Thyroid gland (tissue), 4 donors: ENCODE data around the gene DEK. TPM values are rescaled to one million over a fixed set of nuclear protein-coding genes. Genes with fewer than 3 reads are reported as not detected.

Experiments used
- DNase-seq, 2 donors: peaks; one replicate each; pipeline ENCODE4 v3.0.0-alpha.2; 2019
- H3K27ac ChIP-seq, 3 donors: fragments of 200-600 bp; sonication (generic); 1 replicate in 2 of 3; 2 replicates in 1 of 3; pipeline ENCODE4 v1.5.1; 2016 to 2019; ENCODE audit warnings: mild to moderate bottlenecking in 1 of 3, moderate library complexity in 1 of 3
- H3K27me3 ChIP-seq: fragments of 200-600 bp; sonication (generic); one replicate; pipeline ENCODE4 v1.5.1; 2019
- H3K36me3 ChIP-seq, 2 donors: fragments of 200-600 bp; sonication (generic); one replicate each; pipeline ENCODE4 v1.5.1; 2016 to 2019
- H3K4me1 ChIP-seq, 2 donors: fragments of 200-600 bp; sonication (generic); one replicate each; pipeline ENCODE4 v1.5.1; 2017 to 2019
- H3K4me3 ChIP-seq, 3 donors: fragments of 200-600 bp; sonication (generic); replicated peaks in 1 of 3; 1 replicate in 2 of 3; 2 replicates in 1 of 3; pipeline ENCODE4 v1.5.1; 2016; ENCODE audit warnings: mild to moderate bottlenecking in 1 of 3
- H3K9me3 ChIP-seq: fragments of 200-600 bp; sonication (generic); one replicate; pipeline ENCODE4 v1.5.1; 2017
- POLR2A ChIP-seq, 2 donors: fragments of 450-650 bp; IDR thresholded peaks; one replicate each; pipeline ENCODE4 v1.6.1; 2017; ENCODE audit warnings: antibody characterized with exemption in 2 of 2, mild to moderate bottlenecking in 2 of 2, moderate library complexity in 1 of 2
- WGBS, 2 donors: methylation state at CpG; one replicate each; pipeline ENCODE4 v1.1.5; 2017; 5-methylcytosine and 5-hydroxymethylcytosine counted together
- intact Hi-C: fragments of 100-400 bp; cut with DNase I; formaldehyde crosslinking; loops from one replicate; pipeline ENCODE4 v1.15.1; 2023
- total RNA-seq, 4 donors: library from RNA; depleted of rRNA; stranded (reverse); fragments of >200 nt; gene quantifications; one replicate each; pipeline ENCODE4 v1.2.3, GENCODE V29; 2016
- TF ChIP-seq, protein P1 (sequence below), 6 experiments: fragments of 200-600 bp in 3 of 6; fragments of 450-650 bp in 3 of 6; sonication (generic) in 3 of 6; IDR thresholded peaks; one replicate each; pipeline ENCODE4 v1.5.1; 2016 to 2019; ENCODE audit warnings: antibody characterized with exemption in 6 of 6, mild to moderate bottlenecking in 2 of 6, inconsistent platforms in 1 of 6, moderate library complexity in 1 of 6

Gene DEK
- total RNA-seq, 4 donors from 2014 or later, result 165 to 211 (median 207) TPM

DNA sequence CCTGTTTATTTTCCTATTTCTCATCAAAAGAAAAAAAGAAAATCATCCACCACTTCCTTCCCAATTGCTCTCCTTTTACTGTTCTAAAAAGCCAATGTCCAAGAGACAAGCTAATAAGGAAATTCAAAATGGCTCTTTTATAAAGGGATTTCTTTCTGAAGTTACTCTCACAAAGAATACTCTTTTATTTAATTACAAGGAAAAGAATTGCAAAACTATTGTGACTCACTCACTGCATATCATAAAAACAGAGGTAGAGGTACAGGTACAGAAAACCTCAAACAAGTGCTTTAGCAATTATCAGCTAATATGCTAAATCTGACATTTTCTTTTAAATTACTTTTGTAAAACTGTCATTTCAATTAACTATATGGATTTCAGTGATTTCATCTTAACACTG lies 18.1 kb downstream of the DEK start:
- intact Hi-C loops, result no loop called here
- no peak overlapping the region for H3K27ac ChIP-seq

DNA sequence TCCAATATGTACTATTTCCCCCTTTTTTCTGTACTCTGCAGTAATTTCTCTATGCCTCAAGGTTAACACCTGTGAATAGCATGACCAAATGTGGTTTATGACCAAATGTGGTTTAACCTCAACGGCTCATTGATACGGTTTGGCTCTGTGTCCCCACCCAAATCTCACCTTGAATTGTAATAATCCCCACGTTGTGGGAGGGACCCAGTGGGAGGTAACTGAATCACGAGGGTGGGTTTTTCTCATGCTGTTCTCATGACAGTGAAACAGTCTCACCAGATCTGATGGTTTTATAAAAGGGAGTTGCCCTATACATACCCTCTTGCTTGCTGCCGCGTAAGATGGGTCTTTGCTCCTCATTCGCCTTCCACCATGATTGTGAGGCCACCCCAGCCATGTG lies 18.7 kb downstream of the DEK start:
- Histone ChIP-seq H3K9me3 (no peaks in the 10 kb centered on the region), H3K4me3 (no peak overlapping the region), H3K36me3 (peaks cover 0 to 16% of the 10 kb centered on the region in 2 donors), H3K27ac (no peak overlapping the region), H3K27me3 (no peaks in the 10 kb centered on the region), H3K4me1 (no peaks in the 10 kb centered on the region)
- no peak for TF ChIP-seq POLR2A (IDR thresholded peaks at IDR 0.05)
- TF ChIP-seq, protein P1, sequence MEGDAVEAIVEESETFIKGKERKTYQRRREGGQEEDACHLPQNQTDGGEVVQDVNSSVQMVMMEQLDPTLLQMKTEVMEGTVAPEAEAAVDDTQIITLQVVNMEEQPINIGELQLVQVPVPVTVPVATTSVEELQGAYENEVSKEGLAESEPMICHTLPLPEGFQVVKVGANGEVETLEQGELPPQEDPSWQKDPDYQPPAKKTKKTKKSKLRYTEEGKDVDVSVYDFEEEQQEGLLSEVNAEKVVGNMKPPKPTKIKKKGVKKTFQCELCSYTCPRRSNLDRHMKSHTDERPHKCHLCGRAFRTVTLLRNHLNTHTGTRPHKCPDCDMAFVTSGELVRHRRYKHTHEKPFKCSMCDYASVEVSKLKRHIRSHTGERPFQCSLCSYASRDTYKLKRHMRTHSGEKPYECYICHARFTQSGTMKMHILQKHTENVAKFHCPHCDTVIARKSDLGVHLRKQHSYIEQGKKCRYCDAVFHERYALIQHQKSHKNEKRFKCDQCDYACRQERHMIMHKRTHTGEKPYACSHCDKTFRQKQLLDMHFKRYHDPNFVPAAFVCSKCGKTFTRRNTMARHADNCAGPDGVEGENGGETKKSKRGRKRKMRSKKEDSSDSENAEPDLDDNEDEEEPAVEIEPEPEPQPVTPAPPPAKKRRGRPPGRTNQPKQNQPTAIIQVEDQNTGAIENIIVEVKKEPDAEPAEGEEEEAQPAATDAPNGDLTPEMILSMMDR (IDR thresholded peaks at IDR 0.05), result no peak
- intact Hi-C loops, result no loop called here
- 91 to 92% methylated on average over 7 of the region's 7 CpGs for WGBS, 2 donors
- DNase-seq, result no peak

More for the DNA sequence above, 18.1 kb downstream of the DEK start:
- no peak for DNase-seq
- Histone ChIP-seq H3K36me3 (peaks cover 0 to 16% of the 10 kb centered on the region in 2 donors), H3K4me1 (no peaks in the 10 kb centered on the region), H3K27me3 (no peaks in the 10 kb centered on the region), H3K4me3 (no peak overlapping the region), H3K9me3 (no peaks in the 10 kb centered on the region)
- no peak for TF ChIP-seq POLR2A (IDR thresholded peaks at IDR 0.05)
- TF ChIP-seq, protein P1 (IDR thresholded peaks at IDR 0.05), result no peak

DNA sequence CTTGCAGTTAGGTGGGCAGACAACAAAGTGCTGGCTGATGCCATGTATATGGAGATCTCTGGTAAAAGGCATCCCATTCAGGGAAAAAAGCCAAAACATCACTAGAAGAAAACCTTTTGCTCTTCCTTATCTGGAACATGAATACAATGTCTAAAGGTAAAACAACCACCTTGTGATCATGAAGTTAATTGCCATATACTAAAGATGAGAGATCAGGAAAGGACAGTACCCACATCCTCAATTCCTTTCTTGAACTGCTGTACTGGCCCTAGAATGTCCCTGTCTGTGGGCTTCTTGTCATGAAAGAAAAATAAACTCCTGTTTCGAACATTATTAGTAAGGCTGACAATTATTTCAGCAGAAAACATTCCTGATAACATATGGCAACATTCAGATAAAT lies 19.3 kb downstream of the DEK start:
- DNase-seq, result no peak
- H3K9me3 ChIP-seq, result no peaks in the 10 kb centered on the region
- no peak overlapping the region for H3K27ac ChIP-seq
- WGBS, 2 donors, result 91 to 95% methylated on average over 1 of the region's 1 CpG
- H3K4me3 ChIP-seq, result no peak overlapping the region
- H3K27me3 ChIP-seq, result no peaks in the 10 kb centered on the region
- H3K36me3 ChIP-seq, result peaks cover 0 to 16% of the 10 kb centered on the region in 2 donors
- no peak for TF ChIP-seq POLR2A (IDR thresholded peaks at IDR 0.05)
- no peaks in the 10 kb centered on the region for H3K4me1 ChIP-seq
- intact Hi-C loops, result no loop called here

DNA sequence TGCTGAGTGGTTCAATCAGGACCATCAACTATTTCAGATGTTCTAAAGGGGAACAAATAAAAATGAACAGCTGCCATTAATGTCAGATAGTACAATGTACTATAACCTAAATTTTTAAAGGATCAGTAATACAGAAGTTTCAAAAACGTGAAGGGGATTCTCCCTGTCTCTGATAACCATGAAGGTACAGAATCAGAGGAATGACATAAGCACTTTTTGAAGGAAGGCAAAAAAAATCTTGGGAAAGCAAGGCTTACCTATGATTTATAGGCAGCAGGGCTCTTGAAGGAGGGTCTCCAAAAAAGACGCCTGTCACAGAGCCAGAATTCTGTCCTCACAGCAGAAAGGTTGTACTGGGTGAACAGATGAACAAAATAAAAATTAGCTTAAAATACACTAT lies 20.1 kb downstream of the DEK start:
- H3K9me3 ChIP-seq, result no peaks in the 10 kb centered on the region
- intact Hi-C loops, result no loop called here
- H3K36me3 ChIP-seq, result peaks cover 0 to 16% of the 10 kb centered on the region in 2 donors
- no peaks in the 10 kb centered on the region for H3K27me3 ChIP-seq
- DNase-seq, result no peak
- H3K4me3 ChIP-seq, result no peak overlapping the region
- H3K4me1 ChIP-seq, result no peaks in the 10 kb centered on the region
- TF ChIP-seq, protein P1 (IDR thresholded peaks at IDR 0.05), result no peak
- TF ChIP-seq POLR2A (IDR thresholded peaks at IDR 0.05), result no peak
- H3K27ac ChIP-seq, result no peak overlapping the region
- 85 to 89% methylated on average over 2 of the region's 2 CpGs for WGBS, 2 donors

DNA sequence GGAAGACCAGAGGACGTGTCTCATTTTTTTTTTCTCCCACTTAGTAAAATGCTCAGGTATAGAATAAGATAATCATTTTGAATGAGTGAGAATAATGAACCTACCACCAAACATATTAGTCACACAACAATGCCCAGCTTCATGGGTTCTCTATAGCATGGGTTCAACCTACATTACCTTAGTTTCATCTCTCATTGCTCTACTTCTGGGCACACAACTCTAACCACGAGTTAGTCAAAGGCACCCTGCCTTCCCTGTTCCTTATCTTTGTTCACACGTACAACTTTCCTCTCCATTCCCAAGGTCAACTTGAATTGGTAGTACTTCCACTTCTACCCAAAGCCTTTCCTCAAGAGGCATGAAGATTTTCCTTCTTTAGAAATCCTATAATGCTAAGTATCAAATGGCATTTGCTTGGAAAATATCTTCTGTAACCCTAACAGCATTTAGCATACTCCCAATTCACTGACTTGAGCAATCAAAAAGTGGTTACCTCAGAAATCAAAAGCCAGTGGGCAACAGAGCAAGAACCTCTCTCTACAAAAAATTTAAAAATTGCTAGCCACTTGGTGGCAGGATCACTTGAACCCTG lies 20.9 kb downstream of the DEK start:
- no peaks in the 10 kb centered on the region for H3K4me1 ChIP-seq
- TF ChIP-seq, protein P1 (IDR thresholded peaks at IDR 0.05), result no peak
- no peak for TF ChIP-seq POLR2A (IDR thresholded peaks at IDR 0.05)
- intact Hi-C loops, result no loop called here
- H3K27me3 ChIP-seq, result no peaks in the 10 kb centered on the region
- 85 to 96% methylated on average over 3 of the region's 3 CpGs for WGBS, 2 donors
- no peak overlapping the region for H3K27ac ChIP-seq
- peaks cover 0 to 16% of the 10 kb centered on the region in 2 donors for H3K36me3 ChIP-seq
- DNase-seq, result no peak
- H3K9me3 ChIP-seq, result no peaks in the 10 kb centered on the region
- no peak overlapping the region for H3K4me3 ChIP-seq
